Measurements from ENCODE around the gene TMEM242.

- TF ChIP-seq CREB5 (CRISPR knock-in tag; IDR thresholded peaks at IDR 0.05; ENCODE audit: low read depth) (no peak), CSRNP3 (CRISPR knock-in tag; IDR thresholded peaks at IDR 0.05) (no peak), ZFP30 (CRISPR knock-in tag; IDR thresholded peaks at IDR 0.05) (no peak), ZFP3 (CRISPR knock-in tag; IDR thresholded peaks at IDR 0.05) (no peak), PATZ1 (CRISPR knock-in tag; IDR thresholded peaks at IDR 0.05; ENCODE audit: borderline replicate concordance) (no peak), TCF4 (CRISPR knock-in tag; IDR thresholded peaks at IDR 0.05; ENCODE audit: borderline replicate concordance) (no peak), PPARA (CRISPR knock-in tag; IDR thresholded peaks at IDR 0.05; ENCODE audit: borderline replicate concordance) (no peak)
These were observed 9.5 kb upstream of the TMEM242 start for GRCh38 chr6:157332813-157333212.
